HG03066 (cell line): ENCODE results near the gene PRKACG.

Source experiments
- ATAC-seq: cut with Tn5 transposase; IDR thresholded peaks from one replicate; pipeline ENCODE4 v1.9.1; 2021; ENCODE audit warnings: low read depth; ENCODE audit not compliant: unreplicated experiment

The PRKACG gene

DNA sequence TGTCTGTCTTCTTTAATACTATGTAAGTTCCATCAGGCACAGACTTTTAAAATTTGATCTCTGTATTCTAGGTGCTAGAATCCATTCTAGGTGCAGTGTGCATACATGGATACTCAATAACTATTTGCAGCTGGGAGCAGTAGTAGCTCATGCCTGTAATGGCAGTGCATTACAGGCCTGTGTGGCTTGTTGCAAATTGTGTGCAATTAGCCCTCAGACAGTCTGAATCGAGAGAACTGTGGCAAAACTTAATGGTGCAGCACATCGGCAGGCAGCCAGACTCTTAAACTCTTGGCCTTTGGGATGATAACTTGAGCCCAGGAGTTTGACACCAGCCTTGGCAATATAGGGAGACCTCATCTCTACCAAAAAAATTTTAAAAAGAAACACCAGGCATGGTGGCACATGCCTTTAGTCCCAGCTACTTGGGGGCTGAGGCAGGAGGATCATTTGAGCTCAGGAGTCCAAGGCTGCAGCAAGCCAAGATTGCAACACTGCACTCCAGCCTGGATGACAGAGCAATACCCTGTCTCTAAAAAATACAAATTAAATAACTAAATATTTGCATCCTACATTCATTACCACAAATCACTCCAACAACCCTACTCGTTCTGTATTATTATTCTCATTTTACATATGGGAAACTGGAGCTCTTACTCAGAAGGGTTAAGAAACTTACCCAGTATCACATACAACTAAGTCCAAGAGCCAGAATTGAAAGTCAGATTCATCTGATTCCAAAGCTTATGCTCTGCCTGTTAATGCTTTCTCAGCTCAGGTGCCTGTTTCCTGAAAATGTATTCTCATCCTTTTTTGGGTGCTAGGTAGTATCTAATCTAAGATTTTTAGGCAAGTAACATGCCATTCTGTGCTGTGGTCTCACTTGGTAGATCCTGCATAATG lies 30.1 kb downstream of the PRKACG start:
- no peak for ATAC-seq

DNA sequence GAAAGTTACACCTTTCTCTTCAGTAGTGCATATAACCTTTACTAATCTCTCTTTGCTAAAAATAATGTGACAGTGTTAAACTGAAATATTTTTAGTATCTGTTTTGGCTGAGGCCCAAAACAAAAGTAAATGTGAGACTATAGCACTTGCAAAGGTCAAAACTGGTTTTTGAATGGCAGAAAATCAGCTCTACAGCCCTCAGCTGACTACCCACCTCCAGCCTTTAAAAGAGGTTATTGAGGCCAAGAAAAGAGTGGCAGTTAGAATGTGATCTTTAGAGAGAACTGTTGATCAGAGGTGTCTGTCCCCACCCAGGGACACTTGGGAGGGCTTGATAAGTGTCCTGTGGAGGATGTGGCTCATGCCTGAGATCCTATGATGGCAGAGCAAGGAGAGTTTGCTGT lies 30.9 kb downstream of the PRKACG start:
- ATAC-seq, result peak; percentile 49

GRCh38 chr9:68981789-68982188 lies 32.1 kb downstream of the PRKACG start:
- ATAC-seq, result peak; percentile 52

DNA sequence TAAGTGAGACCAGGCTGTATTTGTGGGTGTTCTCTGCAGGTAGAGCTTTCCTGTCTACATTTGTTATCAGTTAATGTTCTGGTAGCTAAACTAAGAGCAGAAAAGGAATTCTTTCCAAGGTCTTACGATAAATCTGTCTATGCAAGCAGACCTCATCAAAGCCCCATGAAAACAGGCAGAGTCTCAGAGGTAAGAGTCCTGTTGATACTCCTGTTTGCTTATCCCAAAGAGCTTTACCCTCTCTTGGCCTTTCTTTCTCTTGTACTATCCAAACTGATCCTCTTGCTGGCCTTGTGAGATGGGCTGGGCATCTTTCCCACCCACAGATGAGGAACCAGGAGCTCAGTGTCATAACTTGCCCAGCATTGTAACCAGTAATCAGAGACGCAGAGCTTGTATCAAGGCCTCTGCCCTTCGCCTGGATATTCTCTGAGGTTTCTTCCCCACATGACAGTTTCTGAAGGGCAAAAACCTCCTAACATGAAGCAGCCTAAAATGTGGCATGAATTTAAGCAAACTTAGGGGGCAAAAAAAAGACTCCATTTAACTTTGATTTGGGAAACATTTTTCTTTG lies 33.5 kb downstream of the PRKACG start:
- no peak for ATAC-seq

DNA sequence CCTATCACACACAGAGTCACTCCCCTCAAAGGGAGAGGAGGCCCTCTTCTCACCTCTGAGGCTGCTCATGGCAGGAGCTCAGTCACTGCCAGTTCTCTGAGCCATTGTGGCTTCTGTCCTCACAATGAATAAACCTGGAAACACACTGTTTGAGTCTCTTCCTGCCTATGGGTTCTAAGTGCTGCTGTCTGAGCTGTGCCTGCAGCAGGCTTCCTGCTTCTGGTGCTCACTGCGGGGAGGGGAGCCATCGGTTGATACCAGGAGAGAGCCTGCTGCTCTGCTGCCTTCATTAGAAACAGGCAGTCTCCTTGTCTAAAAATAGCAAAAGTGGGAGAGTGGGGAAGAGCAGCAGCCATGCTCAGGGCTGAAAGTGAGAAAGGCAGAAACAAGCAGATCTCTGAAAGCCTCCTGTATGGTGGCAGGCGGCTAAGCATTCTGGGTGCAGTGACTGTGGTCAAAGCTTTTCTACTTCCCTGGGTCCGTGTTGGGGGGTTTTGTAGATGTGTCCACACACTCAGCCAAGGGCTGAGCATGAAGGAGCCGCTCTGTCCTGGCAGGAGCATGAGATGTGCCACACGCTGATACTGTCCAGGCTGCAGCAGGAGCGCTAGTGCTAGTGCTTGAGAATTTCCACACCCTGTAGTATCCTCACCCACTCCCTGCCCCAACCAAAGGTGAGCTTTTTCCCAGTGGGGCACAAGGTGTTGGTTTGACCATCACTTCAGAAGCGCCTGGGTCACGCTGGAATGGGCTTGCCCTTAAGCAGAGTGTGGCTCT lies 34.2 kb downstream of the PRKACG start:
- ATAC-seq, result no peak

DNA sequence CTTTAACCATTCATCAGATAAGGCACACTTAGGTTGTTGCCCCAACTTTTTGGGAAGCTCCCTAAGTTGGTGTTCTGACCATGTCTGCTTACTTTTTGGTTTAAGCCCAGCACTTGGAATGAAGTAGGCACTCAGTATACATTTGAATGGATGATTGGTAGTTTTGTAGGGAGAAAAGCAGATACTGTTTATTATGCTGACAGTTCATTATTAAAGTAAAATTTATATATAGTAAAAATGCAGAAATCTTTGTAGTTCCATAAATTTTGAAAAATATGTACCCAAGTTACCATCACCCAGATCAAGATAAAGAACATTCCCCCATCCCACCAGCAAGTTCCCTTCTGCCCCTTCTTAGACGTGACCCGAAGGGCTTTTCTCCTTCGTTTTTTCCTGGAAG lies 35.4 kb downstream of the PRKACG start:
- no peak for ATAC-seq

DNA sequence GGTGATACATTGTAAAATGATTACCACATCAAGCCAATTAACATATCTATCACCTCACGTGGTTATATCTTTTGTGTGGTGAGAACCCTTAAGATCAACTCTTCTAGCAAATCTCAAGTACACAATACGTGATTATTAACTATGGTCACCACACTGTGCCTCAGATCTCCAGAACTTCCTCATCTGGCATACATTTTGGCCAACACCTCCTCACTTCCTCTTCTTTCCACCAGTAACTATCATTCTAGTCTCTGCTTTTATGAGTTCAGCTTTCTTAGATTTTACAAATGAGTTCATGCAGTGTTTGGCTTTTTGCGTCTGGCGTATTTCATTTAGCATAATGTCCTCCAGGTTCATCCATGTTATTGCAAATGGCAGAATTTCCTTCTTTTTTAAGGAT lies 35.8 kb downstream of the PRKACG start:
- ATAC-seq, result no peak

DNA sequence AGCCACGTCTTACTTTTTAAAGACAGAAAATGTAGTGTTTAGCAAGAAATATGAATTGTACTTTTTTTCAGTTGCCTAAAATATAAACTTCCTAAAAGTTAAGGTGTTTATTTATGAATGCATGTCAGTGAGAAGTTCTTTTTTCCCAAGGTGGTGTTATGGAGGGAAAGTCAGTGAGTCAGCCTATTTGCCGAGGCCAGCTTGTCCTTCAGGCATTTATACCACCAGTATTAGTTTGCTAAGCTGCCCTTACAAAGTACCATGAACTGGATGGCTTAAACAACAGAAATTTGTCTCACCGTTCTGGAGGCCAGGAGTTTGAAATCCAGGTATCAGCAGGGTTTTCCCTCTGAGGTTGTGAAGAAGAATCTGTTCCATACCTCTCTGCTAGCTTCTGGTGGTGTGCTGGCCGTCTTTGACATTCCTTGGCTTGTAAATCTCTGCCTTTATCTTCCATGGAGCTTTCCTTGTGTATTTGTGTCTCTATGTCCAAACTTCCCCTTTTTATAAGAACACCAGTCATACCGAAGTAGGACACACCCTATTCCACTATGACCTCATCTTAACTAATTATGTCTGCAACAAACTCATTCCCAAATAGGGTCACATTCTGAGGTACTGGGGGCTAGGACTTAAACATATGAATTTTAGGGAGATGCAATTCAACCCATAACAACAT lies 38.4 kb downstream of the PRKACG start:
- ATAC-seq, result no peak

- ATAC-seq, result no peak
Measured at GRCh38 chr9:68974901-68975300, 39.0 kb downstream of the PRKACG start.

- ATAC-seq, result peak; percentile 80
Measured at GRCh38 chr9:68974431-68974830, 39.5 kb downstream of the PRKACG start.

DNA sequence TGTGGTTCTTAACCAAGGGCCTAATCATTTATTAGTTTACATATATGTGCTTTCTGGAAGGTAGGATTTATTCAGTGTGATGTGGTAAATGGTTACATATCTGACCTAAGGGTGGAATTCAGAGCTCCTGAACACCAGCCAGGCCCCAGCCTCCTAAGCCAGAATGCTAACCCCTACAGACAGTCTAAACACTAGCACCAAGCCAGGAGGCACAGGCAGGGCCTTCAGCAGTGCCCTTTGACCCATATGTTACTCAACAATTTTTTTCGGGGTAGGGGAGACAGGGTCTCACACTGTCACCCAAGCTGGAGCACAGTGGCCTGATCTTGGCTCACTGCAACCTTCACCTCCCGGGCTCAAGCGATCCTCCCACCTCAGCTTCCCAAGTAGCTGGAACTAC lies 40.3 kb downstream of the PRKACG start:
- ATAC-seq, result no peak

GRCh38 chr9:68970151-68970550 lies 43.8 kb downstream of the PRKACG start:
- no peak for ATAC-seq

DNA sequence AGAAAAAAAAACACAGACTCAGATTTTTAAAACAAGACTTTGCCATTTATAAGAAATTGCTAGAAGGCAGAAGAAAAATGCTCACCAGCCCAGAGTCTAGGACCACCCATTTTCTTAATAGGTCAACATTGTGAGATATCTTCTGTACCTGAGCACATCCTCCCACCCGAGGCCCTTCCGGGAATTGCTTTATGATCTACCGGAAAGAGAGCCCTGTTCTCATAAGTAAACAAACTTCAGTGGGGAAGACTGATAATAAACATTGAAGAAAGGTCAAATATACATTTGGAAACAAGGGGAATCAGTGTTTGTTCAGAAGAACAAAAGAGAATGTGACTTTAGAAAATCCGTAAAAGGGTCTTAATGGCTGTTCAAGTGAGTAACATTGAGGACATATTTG lies 44.4 kb downstream of the PRKACG start:
- no peak for ATAC-seq

DNA sequence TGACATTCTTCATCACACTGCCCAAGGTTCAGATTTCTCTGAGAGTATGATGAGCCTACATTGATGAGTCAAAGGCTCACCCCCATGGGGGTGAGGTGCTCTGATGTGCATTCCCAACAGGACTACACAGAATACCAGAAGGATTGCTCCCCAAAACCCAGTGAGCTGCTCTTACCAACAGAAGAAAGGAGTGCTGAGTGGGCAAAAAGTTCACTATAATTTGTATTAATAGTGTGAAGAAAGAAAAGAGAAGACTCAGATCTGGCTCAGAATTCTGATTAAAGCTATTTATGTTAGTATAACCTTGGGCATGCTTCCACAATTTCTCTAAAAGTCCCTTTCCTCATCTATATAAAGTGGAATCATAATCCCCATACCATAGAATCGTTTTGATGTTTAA lies 46.1 kb downstream of the PRKACG start:
- no peak for ATAC-seq

- ATAC-seq, result peak; percentile 71
Measured at GRCh38 chr9:68966496-68966944, 47.4 kb downstream of the PRKACG start.

DNA sequence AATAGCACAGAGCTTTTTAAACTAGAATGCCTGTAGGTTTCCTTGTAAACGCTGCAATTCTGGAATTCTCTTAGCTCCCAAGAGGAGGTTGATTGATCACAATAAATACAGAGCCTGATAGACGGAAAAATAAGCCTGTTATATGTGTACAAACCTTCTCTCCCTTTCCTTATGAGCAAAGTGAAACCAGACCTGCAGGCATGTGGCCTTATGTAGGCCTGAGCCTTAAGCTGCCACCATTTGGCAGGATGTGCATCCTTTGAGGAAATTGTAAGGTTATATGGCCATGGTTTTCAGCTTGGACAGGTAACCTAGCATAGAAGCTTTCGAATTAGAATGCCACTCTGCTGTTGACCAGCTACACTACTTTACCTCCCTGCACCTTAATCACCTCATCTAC lies 49.1 kb downstream of the PRKACG start:
- ATAC-seq, result no peak

GRCh38 chr9:68964102-68964541 lies 49.8 kb downstream of the PRKACG start:
- no peak for ATAC-seq

GRCh38 chr9:68963416-68963815 lies 50.5 kb downstream of the PRKACG start:
- ATAC-seq, result no peak
